WTC11 (cell line): ENCODE results near the gene KPNA4. TPM values are rescaled to one million over a fixed set of nuclear protein-coding genes. Genes with fewer than 3 reads are reported as not detected.

Experiments
- ATF2 ChIP-seq: sonication (generic); formaldehyde crosslinking; IDR thresholded peaks from 2 replicates; pipeline ENCODE4 v1.8.1; 2022; ENCODE audit warnings: low read depth, missing genetic modification reagents, borderline replicate concordance
- ATF3 ChIP-seq: sonication (generic); formaldehyde crosslinking; conservative IDR thresholded peaks from 2 replicates; pipeline ENCODE4 v1.8.1; 2022; ENCODE audit warnings: mild to moderate bottlenecking, missing genetic modification reagents
- CREB1 ChIP-seq: sonication (generic); formaldehyde crosslinking; IDR thresholded peaks from 2 replicates; pipeline ENCODE4 v1.8.0; 2023; ENCODE audit warnings: mild to moderate bottlenecking, missing genetic modification reagents
- E2F5 ChIP-seq: sonication (generic); formaldehyde crosslinking; IDR thresholded peaks from 2 replicates; pipeline ENCODE4 v1.8.1; 2022; ENCODE audit warnings: mild to moderate bottlenecking, moderate library complexity, missing genetic modification reagents
- ELF4 ChIP-seq: sonication (generic); formaldehyde crosslinking; IDR thresholded peaks from 2 replicates; pipeline ENCODE4 v1.8.1; 2022; ENCODE audit warnings: low read depth, mild to moderate bottlenecking, moderate library complexity, missing genetic modification reagents
- EMX1 ChIP-seq: fragments of 250-450 bp; sonication (Bioruptor Pico); IDR thresholded peaks from 2 replicates; pipeline ENCODE4 v1.8.0; 2021; ENCODE audit warnings: mild to moderate bottlenecking
- FOXK1 ChIP-seq: sonication (generic); formaldehyde crosslinking; IDR thresholded peaks from 2 replicates; pipeline ENCODE4 v1.8.0; 2022; ENCODE audit warnings: mild to moderate bottlenecking, moderate library complexity, missing genetic modification reagents
- HMGXB4 ChIP-seq: sonication (generic); formaldehyde crosslinking; IDR thresholded peaks from 2 replicates; pipeline ENCODE4 v1.8.1; 2023; ENCODE audit warnings: mild to moderate bottlenecking, moderate library complexity, missing genetic modification reagents
- KAT7 ChIP-seq: sonication (generic); formaldehyde crosslinking; IDR thresholded peaks from 2 replicates; pipeline ENCODE4 v1.8.1; 2023; ENCODE audit warnings: missing genetic modification reagents, mild to moderate bottlenecking, borderline replicate concordance
- MYBL2 ChIP-seq: sonication (generic); formaldehyde crosslinking; IDR thresholded peaks from 2 replicates; pipeline ENCODE4 v1.8.1; 2023; ENCODE audit warnings: mild to moderate bottlenecking, moderate library complexity, missing genetic modification reagents
- NFE2L1 ChIP-seq: sonication (generic); formaldehyde crosslinking; IDR thresholded peaks from 2 replicates; pipeline ENCODE4 v1.8.1; 2023; ENCODE audit warnings: missing genetic modification reagents
- NR2C2 ChIP-seq: sonication (generic); formaldehyde crosslinking; IDR thresholded peaks from 2 replicates; pipeline ENCODE4 v1.8.0; 2022; ENCODE audit warnings: mild to moderate bottlenecking, missing genetic modification reagents
- NR3C1 ChIP-seq: sonication (generic); formaldehyde crosslinking; conservative IDR thresholded peaks from 2 replicates; pipeline ENCODE4 v1.8.1; 2023; ENCODE audit warnings: low read depth, mild to moderate bottlenecking, missing genetic modification reagents
- OVOL2 ChIP-seq: fragments of 250-450 bp; sonication (Bioruptor Pico); IDR thresholded peaks from 2 replicates; pipeline ENCODE4 v1.9.0; 2021; ENCODE audit warnings: mild to moderate bottlenecking, borderline replicate concordance
- SMAD3 ChIP-seq: sonication (generic); formaldehyde crosslinking; IDR thresholded peaks from 2 replicates; pipeline ENCODE4 v1.8.0; 2022; ENCODE audit warnings: missing genetic modification reagents, mild to moderate bottlenecking, borderline replicate concordance
- SP1 ChIP-seq: sonication (generic); formaldehyde crosslinking; conservative IDR thresholded peaks from 2 replicates; pipeline ENCODE4 v1.8.1; 2022; ENCODE audit warnings: missing genetic modification reagents
- TP53 ChIP-seq: sonication (generic); formaldehyde crosslinking; IDR thresholded peaks from 2 replicates; pipeline ENCODE4 v1.8.1; 2023; ENCODE audit warnings: mild to moderate bottlenecking, missing genetic modification reagents
- USF2 ChIP-seq: sonication (generic); formaldehyde crosslinking; IDR thresholded peaks from 2 replicates; pipeline ENCODE4 v1.8.1; 2023; ENCODE audit warnings: mild to moderate bottlenecking, missing genetic modification reagents, moderate library complexity
- ZMAT4 ChIP-seq: fragments of 250-450 bp; sonication (Bioruptor Pico); IDR thresholded peaks from 2 replicates; pipeline ENCODE4 v1.9.0; 2021; ENCODE audit warnings: mild to moderate bottlenecking
- ZNF138 ChIP-seq: sonication (generic); formaldehyde crosslinking; conservative IDR thresholded peaks from 2 replicates; pipeline ENCODE4 v1.8.1; 2022; ENCODE audit warnings: mild to moderate bottlenecking, moderate library complexity, missing genetic modification reagents
- ZNF232 ChIP-seq: sonication (generic); formaldehyde crosslinking; IDR thresholded peaks from 2 replicates; pipeline ENCODE4 v1.8.0; 2022; ENCODE audit warnings: mild to moderate bottlenecking, missing genetic modification reagents
- ZNF263 ChIP-seq: sonication (generic); formaldehyde crosslinking; IDR thresholded peaks from 2 replicates; pipeline ENCODE4 v1.8.1; 2022; ENCODE audit warnings: low read depth, mild to moderate bottlenecking, moderate library complexity, missing genetic modification reagents
- ZNF317 ChIP-seq: sonication (generic); formaldehyde crosslinking; IDR thresholded peaks from 2 replicates; pipeline ENCODE4 v1.8.1; 2023; ENCODE audit warnings: low read depth, mild to moderate bottlenecking, moderate library complexity, missing genetic modification reagents, borderline replicate concordance
- ZNF416 ChIP-seq: fragments of 250-450 bp; sonication (Bioruptor Pico); IDR thresholded peaks from 2 replicates; pipeline ENCODE4 v1.9.0; 2021; ENCODE audit warnings: mild to moderate bottlenecking, inconsistent platforms
- ZNF423 ChIP-seq: fragments of 250-450 bp; sonication (Bioruptor Pico); IDR thresholded peaks from 2 replicates; pipeline ENCODE4 v2.1.2; 2022; ENCODE audit warnings: mild to moderate bottlenecking, moderate library complexity
- ZNF512 ChIP-seq: sonication (generic); formaldehyde crosslinking; IDR thresholded peaks from 2 replicates; pipeline ENCODE4 v1.8.1; 2022; ENCODE audit warnings: missing genetic modification reagents, borderline replicate concordance
- ZNF532 ChIP-seq: fragments of 250-450 bp; sonication (Bioruptor Pico); IDR thresholded peaks from 2 replicates; pipeline ENCODE4 v1.9.0; 2021; ENCODE audit warnings: mild to moderate bottlenecking, borderline replicate concordance
- total RNA-seq: library from RNA; stranded (reverse); gene quantifications from 3 replicates; pipeline ENCODE4 v1.2.3, GENCODE V29; 2021

Gene KPNA4
- total RNA-seq, 1 experiment from 2014 or later, result 52.2 TPM

GRCh38 chr3:160449636-160450598, 115.5 kb downstream of the KPNA4 start, which contains the start of gene TRIM59 (continued):
- TF ChIP-seq ZNF532 (CRISPR knock-in tag), result 0 out of 2 replicates have a peak, but pooled peaks have one; percentile 67
- no peak for TF ChIP-seq OVOL2
- TF ChIP-seq CREB1 (CRISPR knock-in tag), result peak; percentile 99
- 0 out of 2 replicates have a peak, but pooled peaks have one; percentile 83 for TF ChIP-seq SP1 (CRISPR knock-in tag)
- TF ChIP-seq SMAD3, result peak; percentile 98
- peak; percentile 53 for TF ChIP-seq USF2 (CRISPR knock-in tag)
- TF ChIP-seq HMGXB4 (CRISPR knock-in tag), result peak; percentile 98
- TF ChIP-seq NFE2L1 (CRISPR knock-in tag), result peak; percentile 97
- TF ChIP-seq ATF3 (CRISPR knock-in tag), result peak; percentile 68; the same call in 1 of the 2 replicates
- TF ChIP-seq NR3C1, result peak; percentile 98
- TF ChIP-seq ZMAT4 (CRISPR knock-in tag), result no peak
- TF ChIP-seq FOXK1 (CRISPR knock-in tag), result peak; percentile 92
- peak; percentile 99 for TF ChIP-seq ZNF138 (CRISPR knock-in tag)
- peak; percentile 87 for TF ChIP-seq ZNF317 (CRISPR knock-in tag)
- peak; percentile 5; the same call in 1 of the 2 replicates for TF ChIP-seq ZNF416 (CRISPR knock-in tag)
- peak; percentile 99 for TF ChIP-seq ZNF232 (CRISPR knock-in tag)
- peak; percentile 87 for TF ChIP-seq NR2C2 (CRISPR knock-in tag)
- peak; percentile 75; the same call in 1 of the 2 replicates for TF ChIP-seq ATF2
- peak; percentile 84 for TF ChIP-seq KAT7 (CRISPR knock-in tag)
- TF ChIP-seq EMX1 (CRISPR knock-in tag), result 0 out of 2 replicates have a peak, but pooled peaks have one; percentile 58
- TF ChIP-seq ZNF423, result no peak
- TF ChIP-seq MYBL2, result peak; percentile 100
- TF ChIP-seq ZNF263 (CRISPR knock-in tag), result peak; percentile 89
- TF ChIP-seq TP53, result peak; percentile 99
- peak; percentile 100 for TF ChIP-seq E2F5
- TF ChIP-seq ZNF512 (CRISPR knock-in tag), result no peak
- TF ChIP-seq ELF4 (CRISPR knock-in tag), result peak; percentile 99
- TF ChIP-seq, all 79 proteins: peak for 56
